ENCODE results near the gene ARHGAP1. TPM values are rescaled to one million over a fixed set of nuclear protein-coding genes. Genes with fewer than 3 reads are reported as not detected.

ARHGAP1 gene
- total and polyA plus RNA-seq, 2 of the 4 experiments (the other 2 are of a cell fraction), result 46.6 to 78.8 TPM

GRCh38 chr11:46630237-46630636 lies 70.2 kb downstream of the ARHGAP1 start:
- no peak overlapping the region for H4K91ac ChIP-seq (ENCODE audit: insufficient read depth, low read depth, low read length)
- no peak overlapping the region for H2AK9ac ChIP-seq (replicated peaks; ENCODE audit: low read depth, low read length, poor library complexity)
- H2BK20ac ChIP-seq (ENCODE audit: low read depth, low read length), result no peak overlapping the region
- H3K4me2 ChIP-seq (ENCODE audit: low read depth, low read length), result no peak overlapping the region
- H3K18ac ChIP-seq (ENCODE audit: low read depth, low read length), result no peak overlapping the region
- no peak overlapping the region for H2BK15ac ChIP-seq (ENCODE audit: low read depth, low read length)
- no peaks in the 10 kb centered on the region for H3K9me3 ChIP-seq (ENCODE audit: control insufficient read depth, insufficient read depth, low read length)
- BruUV-seq (replicated peaks), result no TSS peak
- no peaks in the 10 kb centered on the region for H3K27me3 ChIP-seq (ENCODE audit: control insufficient read depth, insufficient read depth, low read length)
- TF ChIP-seq BHLHE40 (IDR thresholded peaks at IDR 0.05; ENCODE audit: low read depth, low read length) (no peak), USF2 (IDR thresholded peaks at IDR 0.05; ENCODE audit: low read depth, low read length) (no peak), CEBPB (IDR thresholded peaks at IDR 0.05; ENCODE audit: low read depth, low read length) (no peak), RAD21 (IDR thresholded peaks at IDR 0.05; ENCODE audit: low read length) (no peak), SMC3 (IDR thresholded peaks at IDR 0.05; ENCODE audit: low read depth, low read length) (no peak), CTCF (conservative IDR thresholded peaks at IDR 0.05; ENCODE audit: low read depth, low read length) (no peak)
- ChIA-PET POLR2A (ENCODE audit: unreplicated experiment) (no interaction called here), CTCF (interaction anchor here (2.1 kb wide), 1 partner anchor 12 kb away, joined by 6 read pairs; the partner anchor contains the start of gene ATG13)
- ATAC-seq (ENCODE audit: low read depth) (no peak), DNase-seq (no peak)
- no peak overlapping the region for H2BK5ac ChIP-seq (ENCODE audit: low read depth, low read length, poor library complexity, severe bottlenecking)
- no peaks in the 10 kb centered on the region for H3K4me1 ChIP-seq (ENCODE audit: control insufficient read depth, insufficient read depth, low read length)
- no peak overlapping the region for H3K4ac ChIP-seq (ENCODE audit: low read depth, low read length)
- H3K23ac ChIP-seq (ENCODE audit: low read depth, low read length), result no peak overlapping the region
- intact Hi-C loops (cut with micrococcal nuclease) (no loop called here), in situ Hi-C loops (cut with MboI; ENCODE audit: low sequenced_read_pairs) (no loop called here), dilution Hi-C loops (cut with HindIII; ENCODE audit: low sequenced_read_pairs, unreplicated experiment) (no loop called here)
- peaks cover 2% of the 10 kb centered on the region; the same call in 1 of the 2 replicates for H4K20me1 ChIP-seq (ENCODE audit: insufficient read depth, low read length)
- H2AFZ ChIP-seq (replicated peaks; ENCODE audit: low read length, poor library complexity), result no peak overlapping the region
- no peaks in the 10 kb centered on the region for H3K9me1 ChIP-seq (ENCODE audit: insufficient read depth, low read length)
- H3K9ac ChIP-seq (ENCODE audit: low read depth, low read length), result no peak overlapping the region
- no CpG with 5 or more reads among the region's 1 CpG for WGBS, 2 experiments (ENCODE audit: extremely low coverage in 2 of 2, insufficient read length in 1 of 2)
- no peak overlapping the region for H3K4me3 ChIP-seq (ENCODE audit: insufficient read depth, low read depth, low read length)
- H3K56ac ChIP-seq (ENCODE audit: extremely low read depth, insufficient read depth, low read length), result no peak overlapping the region
- no peak overlapping the region for H2AK5ac ChIP-seq (ENCODE audit: low read depth, low read length)
- H3K14ac ChIP-seq (replicated peaks; ENCODE audit: low read depth, low read length), result no peak overlapping the region
- H3K79me1 ChIP-seq (ENCODE audit: low read depth in 1 of 2, low read length in 2 of 2), result peaks cover 23 to 41% of the 10 kb centered on the region in 2 experiments
- no peak overlapping the region for H4K8ac ChIP-seq (ENCODE audit: low read depth in 2 of 2, low read length in 2 of 2)
- no peak overlapping the region for H4K5ac ChIP-seq (ENCODE audit: low read depth, low read length)
- no peak overlapping the region for H2BK120ac ChIP-seq (ENCODE audit: low read depth, low read length)
- H3K36me3 ChIP-seq (ENCODE audit: control insufficient read depth, insufficient read depth, low read length), result peaks cover 25% of the 10 kb centered on the region
- H3K27ac ChIP-seq (ENCODE audit: insufficient read depth, low read length), result no peak overlapping the region
